Cardiac muscle cell (in vitro differentiated cells and primary cell): Measurements from ENCODE around the gene SRRT. TPM values are rescaled to one million over a fixed set of nuclear protein-coding genes. Genes with fewer than 3 reads are reported as not detected.
A peak's percentile ranks its signal among the peaks of the same experiment; 100 is the strongest.
"Not testable (repeated sequence)": the region's sequence is repeated elsewhere in the genome, so short reads cannot be mapped to it uniquely, and the experiment has no call there.

Experiments
- DNase-seq, 2 donors: peaks; one replicate each; pipeline versions ENCODE4 v3.0.0 to v3.0.0-alpha.2; 2010 to 2017; ENCODE audit warnings: low read depth in 1 of 2, low spot score in 1 of 2
- H3K27ac ChIP-seq: fragments of 200-600 bp; sonication (generic); 2 replicates; pipeline ENCODE4 v1.5.1; 2016
- H3K27me3 ChIP-seq: fragments of 200-600 bp; sonication (generic); 2 replicates; pipeline ENCODE4 v1.6.0; 2016; ENCODE audit warnings: control low read depth
- H3K36me3 ChIP-seq: fragments of 200-600 bp; sonication (generic); 2 replicates; pipeline ENCODE4 v1.5.1; 2016; ENCODE audit warnings: control low read depth
- H3K4me1 ChIP-seq: fragments of 200-600 bp; sonication (generic); 2 replicates; pipeline ENCODE4 v1.8.1; 2017; ENCODE audit warnings: low read depth, mild to moderate bottlenecking, mixed run types
- H3K4me3 ChIP-seq: fragments of 200-600 bp; sonication (generic); 2 replicates; pipeline ENCODE4 v1.5.1; 2016; ENCODE audit warnings: mild to moderate bottlenecking
- H3K9me3 ChIP-seq: fragments of 200-600 bp; sonication (generic); 2 replicates; pipeline ENCODE4 v1.5.1; 2017; ENCODE audit warnings: low read depth, mild to moderate bottlenecking, control low read depth
- CTCF ChIP-seq: IDR thresholded peaks from 2 replicates; pipeline ENCODE4 v1.5.1; 2012; ENCODE audit warnings: low read depth, mild to moderate bottlenecking, low read length
- polyA plus RNA-seq: library from polyadenylated mRNA; unstranded; fragments of >200 nt; fragmentation: Nextera tagmentation; extraction: Ambion mirVana; gene quantifications from 2 replicates; pipeline ENCODE4 v1.2.1, GENCODE V29; 2016
- total RNA-seq: library from RNA; depleted of rRNA; stranded (reverse); fragments of >200 nt; gene quantifications from 2 replicates; pipeline ENCODE4 v1.2.3, GENCODE V29; 2016

SRRT gene
- total and polyA plus RNA-seq, 2 experiments from 2014 or later, result 78.6 to 148 TPM

DNA sequence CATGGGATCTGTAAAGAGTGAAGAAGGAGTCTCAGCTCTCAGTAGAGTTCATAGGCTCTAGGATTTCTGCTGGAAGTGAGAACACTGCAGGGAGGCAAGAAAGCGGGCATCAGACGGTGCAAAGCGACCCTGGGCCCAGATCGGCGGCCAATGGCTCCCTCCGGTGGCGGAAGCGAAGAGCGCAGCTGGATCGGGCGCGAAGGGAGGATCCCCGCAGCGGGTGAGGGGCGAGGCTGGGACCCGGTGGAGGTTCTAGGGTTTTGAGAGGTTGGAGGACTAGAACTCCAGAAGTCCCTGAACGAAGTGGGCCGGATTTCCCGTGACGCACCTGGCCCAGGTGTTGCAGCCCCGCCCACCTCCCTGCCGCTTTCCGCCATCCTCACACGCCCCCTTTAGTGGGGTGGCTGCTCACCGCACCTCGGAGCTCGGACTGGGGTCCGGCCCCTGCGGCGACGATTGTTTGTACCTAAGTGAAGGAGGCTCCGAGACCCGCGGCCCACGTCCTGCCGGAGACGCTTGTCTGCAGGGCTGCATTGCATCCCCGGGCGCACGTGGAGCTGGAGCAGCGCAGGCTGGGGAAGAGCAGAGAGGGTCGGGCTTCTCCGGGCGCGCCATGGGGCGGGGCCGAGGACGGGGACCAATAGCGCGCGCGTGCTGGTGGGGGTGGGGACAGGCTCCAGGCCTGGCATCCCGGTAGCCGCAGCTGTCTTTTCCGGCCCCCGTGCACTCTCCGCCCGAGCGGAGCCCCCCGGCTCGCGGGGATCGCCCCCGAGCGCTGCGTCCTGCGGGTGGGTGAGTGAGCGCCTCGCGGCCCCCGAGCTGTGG lies 22.6 kb upstream of the SRRT start, which contains the start of gene SLC12A9:
Gene SLC12A9 (plus strand): TSS at position 666 of the 825 bp plus-strand sequence. CDS start 1,485 bp downstream, outside the sequence.
- DNase-seq, result peak; percentile 94
- Histone ChIP-seq H3K4me3 (peak within 1 kb of the TSS; percentile 70), H3K9me3 (no peaks in the 10 kb centered on the region), H3K4me1 (no peaks in the 10 kb centered on the region), H3K36me3 (no peaks in the 10 kb centered on the region), H3K27ac (no peak within 1 kb of the TSS), H3K27me3 (no peaks in the 10 kb centered on the region)
- TF ChIP-seq CTCF, result peak; percentile 91

DNA sequence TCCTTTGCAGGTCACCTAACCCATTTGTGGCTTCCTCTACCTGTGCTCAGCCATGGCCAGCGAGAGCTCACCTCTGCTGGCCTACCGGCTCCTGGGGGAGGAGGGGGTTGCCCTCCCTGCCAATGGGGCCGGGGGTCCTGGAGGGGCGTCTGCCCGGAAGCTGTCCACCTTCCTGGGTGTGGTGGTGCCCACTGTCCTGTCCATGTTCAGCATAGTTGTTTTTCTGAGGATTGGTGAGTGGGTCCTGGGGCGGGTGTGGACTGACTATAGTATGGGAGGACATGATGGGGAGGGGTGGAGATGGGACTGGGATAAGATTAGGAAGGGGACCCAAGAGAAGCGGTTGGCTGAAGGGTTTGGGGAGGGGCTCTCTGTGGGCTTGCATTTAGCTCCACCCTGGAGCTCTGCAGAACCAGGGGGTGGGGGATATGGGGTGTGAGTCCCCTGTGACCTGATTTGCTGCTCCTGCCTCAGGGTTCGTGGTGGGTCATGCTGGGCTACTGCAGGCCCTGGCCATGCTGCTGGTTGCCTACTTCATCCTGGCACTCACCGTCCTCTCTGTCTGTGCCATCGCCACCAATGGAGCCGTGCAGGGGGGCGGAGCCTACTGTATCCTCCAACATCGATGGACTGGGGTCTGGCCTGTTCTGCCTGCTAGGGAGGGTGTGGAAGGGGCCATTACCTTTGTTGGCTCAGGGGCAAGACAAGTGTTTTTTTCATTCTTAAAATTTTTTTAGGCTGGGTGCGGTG lies 20.6 kb upstream of the SRRT start:
- no peaks in the 10 kb centered on the region for H3K36me3 ChIP-seq
- H3K27ac ChIP-seq, result no peak overlapping the region
- no peaks in the 10 kb centered on the region for H3K4me1 ChIP-seq
- no peak overlapping the region for H3K4me3 ChIP-seq
- DNase-seq, result no peak
- no peaks in the 10 kb centered on the region for H3K27me3 ChIP-seq
- no peak for TF ChIP-seq CTCF
- no peaks in the 10 kb centered on the region for H3K9me3 ChIP-seq

- H3K4me1 ChIP-seq, H3K9me3 ChIP-seq, H3K27ac ChIP-seq, H3K27me3 ChIP-seq, H3K36me3 ChIP-seq, DNase-seq, H3K4me3 ChIP-seq: not testable (repeated sequence)
Observed at GRCh38 chr7:100854899-100855298, 20.0 kb upstream of the SRRT start.

DNA sequence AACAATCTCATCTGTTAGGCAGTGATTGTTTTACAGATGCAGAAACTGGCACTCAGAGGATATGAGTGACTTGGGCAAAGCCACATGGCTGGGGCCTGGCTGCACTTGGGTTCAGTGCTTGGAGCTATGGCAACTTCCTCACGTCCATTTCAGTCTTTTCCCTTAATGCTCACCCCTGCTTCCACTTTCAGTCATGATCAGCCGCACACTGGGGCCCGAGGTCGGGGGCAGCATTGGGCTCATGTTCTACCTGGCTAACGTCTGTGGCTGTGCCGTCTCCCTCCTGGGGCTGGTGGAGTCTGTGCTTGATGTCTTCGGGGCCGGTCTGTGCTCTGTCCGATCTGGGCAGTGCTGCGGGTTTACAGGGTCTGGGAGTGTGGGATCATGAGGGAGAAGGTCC lies 19.4 kb upstream of the SRRT start:
- no peak for TF ChIP-seq CTCF
- no peak overlapping the region for H3K27ac ChIP-seq
- no peak overlapping the region for H3K4me3 ChIP-seq
- H3K27me3 ChIP-seq, result no peaks in the 10 kb centered on the region
- H3K4me1 ChIP-seq, result no peaks in the 10 kb centered on the region
- H3K36me3 ChIP-seq, result no peaks in the 10 kb centered on the region
- no peak for DNase-seq
- no peaks in the 10 kb centered on the region for H3K9me3 ChIP-seq

- Histone ChIP-seq H3K27ac (no peak overlapping the region), H3K4me1 (no peaks in the 10 kb centered on the region), H3K36me3 (no peaks in the 10 kb centered on the region), H3K27me3 (no peaks in the 10 kb centered on the region), H3K9me3 (no peaks in the 10 kb centered on the region), H3K4me3 (no peak overlapping the region)
- no peak for DNase-seq
- TF ChIP-seq CTCF, result no peak
Observed at GRCh38 chr7:100856871-100857282, 18.0 kb upstream of the SRRT start.

DNA sequence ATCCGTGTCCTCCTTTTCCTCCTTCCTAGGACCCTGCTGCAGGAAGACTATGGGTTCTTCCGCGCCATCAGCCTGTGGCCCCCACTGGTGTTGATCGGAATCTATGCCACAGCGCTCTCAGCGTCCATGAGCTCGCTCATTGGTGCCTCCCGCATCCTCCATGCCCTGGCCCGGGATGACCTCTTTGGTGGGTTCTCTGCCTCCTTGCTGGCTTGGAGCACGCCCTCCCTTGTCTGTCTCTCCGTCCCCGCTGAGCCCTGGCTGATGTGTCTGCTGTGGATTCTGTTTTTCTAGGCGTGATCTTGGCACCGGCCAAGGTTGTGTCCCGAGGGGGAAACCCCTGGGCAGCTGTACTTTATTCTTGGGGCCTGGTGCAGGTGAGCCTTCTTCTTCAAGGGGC lies 15.0 kb upstream of the SRRT start:
- Histone ChIP-seq H3K4me1 (no peaks in the 10 kb centered on the region), H3K27ac (no peak overlapping the region), H3K4me3 (no peak overlapping the region), H3K27me3 (no peaks in the 10 kb centered on the region), H3K9me3 (no peaks in the 10 kb centered on the region), H3K36me3 (no peaks in the 10 kb centered on the region)
- no peak for TF ChIP-seq CTCF
- DNase-seq, result no peak
